ENCODE results near the gene NCR2. TPM values are rescaled to one million over a fixed set of nuclear protein-coding genes. Genes with fewer than 3 reads are reported as not detected.

The NCR2 gene
- total RNA-seq, 1 experiment from 2014 or later: not detected

DNA sequence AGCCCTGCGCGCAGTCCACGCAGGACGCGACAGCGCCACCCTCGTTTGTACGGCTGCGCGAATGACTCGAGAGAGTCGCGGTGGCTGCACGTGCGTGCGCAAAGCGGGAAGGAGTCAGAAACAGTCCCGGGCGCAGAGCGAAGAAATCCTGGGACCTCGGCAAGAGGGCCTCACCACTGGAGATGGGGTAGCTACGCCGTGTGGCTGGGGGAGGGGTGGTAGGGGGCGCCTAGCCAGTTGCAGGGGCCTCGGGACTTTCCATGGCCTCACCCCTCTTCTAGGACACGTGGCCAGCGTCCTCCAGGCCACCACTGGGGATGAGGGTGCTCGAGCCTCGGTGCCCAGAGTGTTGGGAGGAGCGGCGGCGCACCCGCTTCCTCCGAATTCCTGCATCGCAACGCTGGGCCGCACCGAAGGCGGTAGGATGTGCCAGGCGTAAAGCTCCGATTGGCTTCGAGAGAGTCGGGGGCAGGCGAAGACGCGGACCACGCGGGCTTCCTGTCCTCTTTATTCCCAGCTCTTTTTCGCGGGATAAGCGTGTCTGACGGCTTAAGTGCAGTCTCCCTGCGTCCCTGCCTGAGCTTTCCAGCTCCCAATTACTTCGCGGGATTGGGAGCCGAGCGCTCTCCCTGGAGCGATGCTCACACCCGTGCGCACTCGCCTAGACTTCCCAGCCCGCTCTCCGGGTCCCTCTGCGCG is 38.7 kb downstream of the NCR2 start (continued):
- TF ChIP-seq, protein P1, sequence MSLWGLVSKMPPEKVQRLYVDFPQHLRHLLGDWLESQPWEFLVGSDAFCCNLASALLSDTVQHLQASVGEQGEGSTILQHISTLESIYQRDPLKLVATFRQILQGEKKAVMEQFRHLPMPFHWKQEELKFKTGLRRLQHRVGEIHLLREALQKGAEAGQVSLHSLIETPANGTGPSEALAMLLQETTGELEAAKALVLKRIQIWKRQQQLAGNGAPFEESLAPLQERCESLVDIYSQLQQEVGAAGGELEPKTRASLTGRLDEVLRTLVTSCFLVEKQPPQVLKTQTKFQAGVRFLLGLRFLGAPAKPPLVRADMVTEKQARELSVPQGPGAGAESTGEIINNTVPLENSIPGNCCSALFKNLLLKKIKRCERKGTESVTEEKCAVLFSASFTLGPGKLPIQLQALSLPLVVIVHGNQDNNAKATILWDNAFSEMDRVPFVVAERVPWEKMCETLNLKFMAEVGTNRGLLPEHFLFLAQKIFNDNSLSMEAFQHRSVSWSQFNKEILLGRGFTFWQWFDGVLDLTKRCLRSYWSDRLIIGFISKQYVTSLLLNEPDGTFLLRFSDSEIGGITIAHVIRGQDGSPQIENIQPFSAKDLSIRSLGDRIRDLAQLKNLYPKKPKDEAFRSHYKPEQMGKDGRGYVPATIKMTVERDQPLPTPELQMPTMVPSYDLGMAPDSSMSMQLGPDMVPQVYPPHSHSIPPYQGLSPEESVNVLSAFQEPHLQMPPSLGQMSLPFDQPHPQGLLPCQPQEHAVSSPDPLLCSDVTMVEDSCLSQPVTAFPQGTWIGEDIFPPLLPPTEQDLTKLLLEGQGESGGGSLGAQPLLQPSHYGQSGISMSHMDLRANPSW (CRISPR knock-in tag; conservative IDR thresholded peaks at IDR 0.05; ENCODE audit: low read depth): no peak
- no peak for TF ChIP-seq HMGA2 (CRISPR knock-in tag; IDR thresholded peaks at IDR 0.05)
- TF ChIP-seq NR2C2 (CRISPR knock-in tag; IDR thresholded peaks at IDR 0.05): no peak; the same call in 1 of the 2 replicates
- no peak for TF ChIP-seq CBFB (CRISPR knock-in tag; IDR thresholded peaks at IDR 0.05; ENCODE audit: low read depth)
- peak; percentile 89; the same call in 1 of the 2 replicates for TF ChIP-seq ESRRA (CRISPR knock-in tag; IDR thresholded peaks at IDR 0.05; ENCODE audit: borderline replicate concordance)
- peak; percentile 75; the same call in 1 of the 2 replicates for TF ChIP-seq ZNF263 (CRISPR knock-in tag; IDR thresholded peaks at IDR 0.05; ENCODE audit: low read depth)
- TF ChIP-seq, protein P2, sequence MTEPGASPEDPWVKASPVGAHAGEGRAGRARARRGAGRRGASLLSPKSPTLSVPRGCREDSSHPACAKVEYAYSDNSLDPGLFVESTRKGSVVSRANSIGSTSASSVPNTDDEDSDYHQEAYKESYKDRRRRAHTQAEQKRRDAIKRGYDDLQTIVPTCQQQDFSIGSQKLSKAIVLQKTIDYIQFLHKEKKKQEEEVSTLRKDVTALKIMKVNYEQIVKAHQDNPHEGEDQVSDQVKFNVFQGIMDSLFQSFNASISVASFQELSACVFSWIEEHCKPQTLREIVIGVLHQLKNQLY (CRISPR knock-in tag; IDR thresholded peaks at IDR 0.05): no peak
- TF ChIP-seq, protein P3, sequence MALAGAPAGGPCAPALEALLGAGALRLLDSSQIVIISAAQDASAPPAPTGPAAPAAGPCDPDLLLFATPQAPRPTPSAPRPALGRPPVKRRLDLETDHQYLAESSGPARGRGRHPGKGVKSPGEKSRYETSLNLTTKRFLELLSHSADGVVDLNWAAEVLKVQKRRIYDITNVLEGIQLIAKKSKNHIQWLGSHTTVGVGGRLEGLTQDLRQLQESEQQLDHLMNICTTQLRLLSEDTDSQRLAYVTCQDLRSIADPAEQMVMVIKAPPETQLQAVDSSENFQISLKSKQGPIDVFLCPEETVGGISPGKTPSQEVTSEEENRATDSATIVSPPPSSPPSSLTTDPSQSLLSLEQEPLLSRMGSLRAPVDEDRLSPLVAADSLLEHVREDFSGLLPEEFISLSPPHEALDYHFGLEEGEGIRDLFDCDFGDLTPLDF (CRISPR knock-in tag; IDR thresholded peaks at IDR 0.05): peak; percentile 38; the same call in 1 of the 2 replicates
- TF ChIP-seq ZSCAN18 (CRISPR knock-in tag; IDR thresholded peaks at IDR 0.05): no peak
- TF ChIP-seq, protein P4, sequence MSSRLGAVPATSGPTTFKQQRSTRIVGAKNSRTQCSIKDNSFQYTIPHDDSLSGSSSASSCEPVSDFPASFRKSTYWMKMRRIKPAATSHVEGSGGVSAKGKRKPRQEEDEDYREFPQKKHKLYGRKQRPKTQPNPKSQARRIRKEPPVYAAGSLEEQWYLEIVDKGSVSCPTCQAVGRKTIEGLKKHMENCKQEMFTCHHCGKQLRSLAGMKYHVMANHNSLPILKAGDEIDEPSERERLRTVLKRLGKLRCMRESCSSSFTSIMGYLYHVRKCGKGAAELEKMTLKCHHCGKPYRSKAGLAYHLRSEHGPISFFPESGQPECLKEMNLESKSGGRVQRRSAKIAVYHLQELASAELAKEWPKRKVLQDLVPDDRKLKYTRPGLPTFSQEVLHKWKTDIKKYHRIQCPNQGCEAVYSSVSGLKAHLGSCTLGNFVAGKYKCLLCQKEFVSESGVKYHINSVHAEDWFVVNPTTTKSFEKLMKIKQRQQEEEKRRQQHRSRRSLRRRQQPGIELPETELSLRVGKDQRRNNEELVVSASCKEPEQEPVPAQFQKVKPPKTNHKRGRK (CRISPR knock-in tag; IDR thresholded peaks at IDR 0.05; ENCODE audit: borderline replicate concordance): no peak
- peak; percentile 85 for TF ChIP-seq MAX (CRISPR knock-in tag; IDR thresholded peaks at IDR 0.05)
- TF ChIP-seq, protein P5, sequence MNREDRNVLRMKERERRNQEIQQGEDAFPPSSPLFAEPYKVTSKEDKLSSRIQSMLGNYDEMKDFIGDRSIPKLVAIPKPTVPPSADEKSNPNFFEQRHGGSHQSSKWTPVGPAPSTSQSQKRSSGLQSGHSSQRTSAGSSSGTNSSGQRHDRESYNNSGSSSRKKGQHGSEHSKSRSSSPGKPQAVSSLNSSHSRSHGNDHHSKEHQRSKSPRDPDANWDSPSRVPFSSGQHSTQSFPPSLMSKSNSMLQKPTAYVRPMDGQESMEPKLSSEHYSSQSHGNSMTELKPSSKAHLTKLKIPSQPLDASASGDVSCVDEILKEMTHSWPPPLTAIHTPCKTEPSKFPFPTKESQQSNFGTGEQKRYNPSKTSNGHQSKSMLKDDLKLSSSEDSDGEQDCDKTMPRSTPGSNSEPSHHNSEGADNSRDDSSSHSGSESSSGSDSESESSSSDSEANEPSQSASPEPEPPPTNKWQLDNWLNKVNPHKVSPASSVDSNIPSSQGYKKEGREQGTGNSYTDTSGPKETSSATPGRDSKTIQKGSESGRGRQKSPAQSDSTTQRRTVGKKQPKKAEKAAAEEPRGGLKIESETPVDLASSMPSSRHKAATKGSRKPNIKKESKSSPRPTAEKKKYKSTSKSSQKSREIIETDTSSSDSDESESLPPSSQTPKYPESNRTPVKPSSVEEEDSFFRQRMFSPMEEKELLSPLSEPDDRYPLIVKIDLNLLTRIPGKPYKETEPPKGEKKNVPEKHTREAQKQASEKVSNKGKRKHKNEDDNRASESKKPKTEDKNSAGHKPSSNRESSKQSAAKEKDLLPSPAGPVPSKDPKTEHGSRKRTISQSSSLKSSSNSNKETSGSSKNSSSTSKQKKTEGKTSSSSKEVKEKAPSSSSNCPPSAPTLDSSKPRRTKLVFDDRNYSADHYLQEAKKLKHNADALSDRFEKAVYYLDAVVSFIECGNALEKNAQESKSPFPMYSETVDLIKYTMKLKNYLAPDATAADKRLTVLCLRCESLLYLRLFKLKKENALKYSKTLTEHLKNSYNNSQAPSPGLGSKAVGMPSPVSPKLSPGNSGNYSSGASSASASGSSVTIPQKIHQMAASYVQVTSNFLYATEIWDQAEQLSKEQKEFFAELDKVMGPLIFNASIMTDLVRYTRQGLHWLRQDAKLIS (CRISPR knock-in tag; IDR thresholded peaks at IDR 0.05; ENCODE audit: borderline replicate concordance): no peak
- TF ChIP-seq GTF2I (CRISPR knock-in tag; conservative IDR thresholded peaks at IDR 0.05): no peak
- peak; percentile 2; the same call in 1 of the 2 replicates for TF ChIP-seq ZNF121 (CRISPR knock-in tag; IDR thresholded peaks at IDR 0.05)
- peak; percentile 56 for TF ChIP-seq USF1 (CRISPR knock-in tag; IDR thresholded peaks at IDR 0.05)
- TF ChIP-seq ZBTB21 (CRISPR knock-in tag; IDR thresholded peaks at IDR 0.05; ENCODE audit: borderline replicate concordance): no peak
- TF ChIP-seq, protein P6, sequence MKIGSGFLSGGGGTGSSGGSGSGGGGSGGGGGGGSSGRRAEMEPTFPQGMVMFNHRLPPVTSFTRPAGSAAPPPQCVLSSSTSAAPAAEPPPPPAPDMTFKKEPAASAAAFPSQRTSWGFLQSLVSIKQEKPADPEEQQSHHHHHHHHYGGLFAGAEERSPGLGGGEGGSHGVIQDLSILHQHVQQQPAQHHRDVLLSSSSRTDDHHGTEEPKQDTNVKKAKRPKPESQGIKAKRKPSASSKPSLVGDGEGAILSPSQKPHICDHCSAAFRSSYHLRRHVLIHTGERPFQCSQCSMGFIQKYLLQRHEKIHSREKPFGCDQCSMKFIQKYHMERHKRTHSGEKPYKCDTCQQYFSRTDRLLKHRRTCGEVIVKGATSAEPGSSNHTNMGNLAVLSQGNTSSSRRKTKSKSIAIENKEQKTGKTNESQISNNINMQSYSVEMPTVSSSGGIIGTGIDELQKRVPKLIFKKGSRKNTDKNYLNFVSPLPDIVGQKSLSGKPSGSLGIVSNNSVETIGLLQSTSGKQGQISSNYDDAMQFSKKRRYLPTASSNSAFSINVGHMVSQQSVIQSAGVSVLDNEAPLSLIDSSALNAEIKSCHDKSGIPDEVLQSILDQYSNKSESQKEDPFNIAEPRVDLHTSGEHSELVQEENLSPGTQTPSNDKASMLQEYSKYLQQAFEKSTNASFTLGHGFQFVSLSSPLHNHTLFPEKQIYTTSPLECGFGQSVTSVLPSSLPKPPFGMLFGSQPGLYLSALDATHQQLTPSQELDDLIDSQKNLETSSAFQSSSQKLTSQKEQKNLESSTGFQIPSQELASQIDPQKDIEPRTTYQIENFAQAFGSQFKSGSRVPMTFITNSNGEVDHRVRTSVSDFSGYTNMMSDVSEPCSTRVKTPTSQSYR (CRISPR knock-in tag; IDR thresholded peaks at IDR 0.05): peak; percentile 83
- TF ChIP-seq ZNF219 (CRISPR knock-in tag; IDR thresholded peaks at IDR 0.05; ENCODE audit: borderline replicate concordance): peak; percentile 20; the same call in 1 of the 2 replicates
- no peak for TF ChIP-seq MYBL2 (CRISPR knock-in tag; IDR thresholded peaks at IDR 0.05)
- no peak for TF ChIP-seq ETV6 (CRISPR knock-in tag; IDR thresholded peaks at IDR 0.05)
- no peak for TF ChIP-seq CREB1 (CRISPR knock-in tag; IDR thresholded peaks at IDR 0.05)
- no peak for TF ChIP-seq ZNF138 (CRISPR knock-in tag; conservative IDR thresholded peaks at IDR 0.05)
- no peak for TF ChIP-seq SOX15 (CRISPR knock-in tag; IDR thresholded peaks at IDR 0.05)

Data from WTC11 (cell line).